ENCODE measurements around the gene UBXN7.

UBXN7 gene

DNA sequence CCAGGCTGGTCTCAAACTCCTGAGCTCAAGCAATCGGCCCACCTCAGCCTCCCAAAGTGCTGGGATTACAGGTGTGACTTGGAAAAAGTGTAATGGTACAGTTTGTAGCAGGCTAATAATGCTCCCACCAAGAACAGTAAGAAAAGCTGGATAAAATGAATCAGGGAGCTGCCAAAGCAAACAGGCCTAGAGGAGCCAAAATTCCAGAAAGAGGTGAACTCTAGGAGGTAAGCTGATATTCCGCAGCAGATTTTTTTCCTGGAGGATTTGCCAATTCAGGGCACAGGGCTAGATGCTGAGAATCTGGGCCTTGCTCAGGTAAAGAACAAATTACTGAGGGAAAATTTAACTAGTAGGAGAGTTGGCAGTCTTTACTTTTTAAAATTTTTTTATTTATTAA is 133.7 kb downstream of the UBXN7 start:
- H3K27ac ChIP-seq = no peak overlapping the region
- TF ChIP-seq, protein P1, sequence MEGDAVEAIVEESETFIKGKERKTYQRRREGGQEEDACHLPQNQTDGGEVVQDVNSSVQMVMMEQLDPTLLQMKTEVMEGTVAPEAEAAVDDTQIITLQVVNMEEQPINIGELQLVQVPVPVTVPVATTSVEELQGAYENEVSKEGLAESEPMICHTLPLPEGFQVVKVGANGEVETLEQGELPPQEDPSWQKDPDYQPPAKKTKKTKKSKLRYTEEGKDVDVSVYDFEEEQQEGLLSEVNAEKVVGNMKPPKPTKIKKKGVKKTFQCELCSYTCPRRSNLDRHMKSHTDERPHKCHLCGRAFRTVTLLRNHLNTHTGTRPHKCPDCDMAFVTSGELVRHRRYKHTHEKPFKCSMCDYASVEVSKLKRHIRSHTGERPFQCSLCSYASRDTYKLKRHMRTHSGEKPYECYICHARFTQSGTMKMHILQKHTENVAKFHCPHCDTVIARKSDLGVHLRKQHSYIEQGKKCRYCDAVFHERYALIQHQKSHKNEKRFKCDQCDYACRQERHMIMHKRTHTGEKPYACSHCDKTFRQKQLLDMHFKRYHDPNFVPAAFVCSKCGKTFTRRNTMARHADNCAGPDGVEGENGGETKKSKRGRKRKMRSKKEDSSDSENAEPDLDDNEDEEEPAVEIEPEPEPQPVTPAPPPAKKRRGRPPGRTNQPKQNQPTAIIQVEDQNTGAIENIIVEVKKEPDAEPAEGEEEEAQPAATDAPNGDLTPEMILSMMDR (IDR thresholded peaks at IDR 0.05) = no peak
- TF ChIP-seq ZFX (IDR thresholded peaks at IDR 0.05; ENCODE audit: borderline replicate concordance) = no peak
